Tibial nerve (tissue), 4 donors: ENCODE measurements around the gene ZNF483. TPM values are rescaled to one million over a fixed set of nuclear protein-coding genes. Genes with fewer than 3 reads are reported as not detected.
"Not testable (repeated sequence)": the region's sequence is repeated elsewhere in the genome, so short reads cannot be mapped to it uniquely, and the experiment has no call there.

Experiments
- DNase-seq, 2 donors: peaks; one replicate each; pipeline ENCODE4 v3.0.0-alpha.2; 2019; ENCODE audit warnings: low spot score in 2 of 2
- H3K27ac ChIP-seq, 4 donors: fragments of 200-600 bp; sonication (generic) in 3 of 4; one replicate each; pipeline ENCODE4 v1.5.1; 2017 to 2019; ENCODE audit warnings: mild to moderate bottlenecking in 1 of 4
- H3K27me3 ChIP-seq, 2 donors: fragments of 200-600 bp; sonication (generic) in 1 of 2; one replicate each; pipeline versions ENCODE4 v1.5.1 to v1.6.0; 2017 to 2019
- H3K36me3 ChIP-seq, 3 donors: fragments of 200-600 bp; sonication (generic); one replicate each; pipeline ENCODE4 v1.5.1; 2018 to 2019
- H3K4me1 ChIP-seq, 4 donors: fragments of 200-600 bp; sonication (generic) in 3 of 4; one replicate each; pipeline ENCODE4 v1.5.1; 2017 to 2019
- H3K4me3 ChIP-seq, 4 donors: fragments of 200-600 bp; sonication (generic) in 3 of 4; one replicate each; pipeline ENCODE4 v1.5.1; 2017 to 2019; ENCODE audit warnings: mild to moderate bottlenecking in 1 of 4, moderate library complexity in 1 of 4
- H3K9me3 ChIP-seq, 4 donors: fragments of 200-600 bp; sonication (generic) in 3 of 4; one replicate each; pipeline ENCODE4 v1.5.1; 2017 to 2019
- CTCF ChIP-seq, 5 experiments: fragments of 200-600 bp in 3 of 5; fragments of 450-650 bp in 2 of 5; sonication (generic) in 3 of 5; IDR thresholded peaks; one replicate each; pipeline ENCODE4 v1.5.1; 2016 to 2019; ENCODE audit warnings: antibody characterized with exemption in 5 of 5, mild to moderate bottlenecking in 3 of 5, moderate library complexity in 2 of 5
- EP300 ChIP-seq, 2 donors: sonication (generic); formaldehyde crosslinking; IDR thresholded peaks; one replicate each; pipeline ENCODE4 v1.6.1; 2017; ENCODE audit warnings: antibody characterized with exemption in 2 of 2, mild to moderate bottlenecking in 1 of 2
- POLR2A ChIP-seq, 2 donors: fragments of 450-650 bp; IDR thresholded peaks; one replicate each; pipeline ENCODE4 v1.6.1; 2017; ENCODE audit warnings: antibody characterized with exemption in 2 of 2, mild to moderate bottlenecking in 2 of 2, moderate library complexity in 2 of 2
- WGBS, 2 donors: methylation state at CpG; one replicate each; pipeline ENCODE4 v1.1.5; 2018; 5-methylcytosine and 5-hydroxymethylcytosine counted together
- total RNA-seq, 4 donors: library from RNA; depleted of rRNA; stranded (reverse); fragments of >200 nt; gene quantifications; one replicate each; pipeline ENCODE4 v1.1.0, GENCODE V29; 2016

ZNF483 gene
- total RNA-seq, 4 donors from 2014 or later: 5.7 to 12.0 (median 10.7) TPM

DNA sequence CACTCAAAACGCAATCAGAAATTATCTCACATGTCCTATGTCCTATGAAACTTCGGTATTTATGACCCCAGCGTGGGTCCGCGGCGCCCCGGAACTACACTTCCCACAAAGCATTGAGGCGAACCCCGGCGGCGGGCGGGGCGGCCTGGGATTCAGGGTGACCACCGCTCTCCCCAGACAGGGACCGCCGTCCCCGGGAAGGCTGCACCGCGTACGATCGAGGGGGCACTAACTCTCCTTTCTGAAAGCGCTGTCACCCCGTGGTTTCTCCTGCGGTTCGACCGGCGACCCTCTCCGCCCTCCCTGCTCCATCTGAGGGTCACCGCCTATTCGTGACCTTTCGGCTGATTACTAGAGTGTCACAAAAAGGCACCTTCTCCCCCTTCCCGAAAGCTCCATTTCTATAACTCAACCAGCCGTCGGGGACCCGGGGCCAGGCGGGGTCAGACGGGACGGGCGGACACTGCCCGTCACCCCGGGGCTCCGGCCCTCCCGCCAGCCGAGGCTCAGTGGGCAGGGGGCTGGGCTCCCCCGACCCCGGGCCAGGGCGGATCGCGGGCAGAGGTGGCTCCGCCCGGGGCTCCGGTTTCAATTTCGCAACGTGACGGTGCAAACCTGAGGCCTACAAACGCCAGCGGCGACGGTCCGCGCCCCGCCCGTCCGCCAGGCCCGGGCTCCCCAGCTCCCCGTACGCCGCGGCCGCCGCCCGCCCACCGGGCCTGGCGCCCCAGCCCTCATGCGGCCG is 42.1 kb upstream of the ZNF483 start:
- no peak for TF ChIP-seq CTCF (IDR thresholded peaks at IDR 0.05)
- TF ChIP-seq EP300 (IDR thresholded peaks at IDR 0.05): peak in 1 of 2 donors; percentile 91
- peak; percentile 57 to 73 for TF ChIP-seq POLR2A (IDR thresholded peaks at IDR 0.05)
- H3K27me3 ChIP-seq: no peaks in the 10 kb centered on the region
- WGBS, 2 donors: 0 to 2% methylated on average over 34 to 45 of the region's 76 CpGs
- H3K4me1 ChIP-seq: peaks cover 0 to 48% (median 11%) of the 10 kb centered on the region in 4 donors
- peak; percentile 66 to 69 for DNase-seq
- no peaks in the 10 kb centered on the region for H3K36me3 ChIP-seq
- no peaks in the 10 kb centered on the region for H3K9me3 ChIP-seq
- peak overlapping the region; percentile 96 to 99 (median 98) for H3K27ac ChIP-seq
- peak overlapping the region; percentile 73 to 96 (median 94) for H3K4me3 ChIP-seq

GRCh38 chr9:111483439-111483857 is 41.5 kb upstream of the ZNF483 start:
- 0% methylated on average over 5 to 10 of the region's 78 CpGs for WGBS, 2 donors
- no peaks in the 10 kb centered on the region for H3K9me3 ChIP-seq
- H3K27ac ChIP-seq: peak overlapping the region; percentile 96 to 99 (median 98)
- no peaks in the 10 kb centered on the region for H3K36me3 ChIP-seq
- DNase-seq: peak in 1 of 2 donors; percentile 19
- TF ChIP-seq POLR2A (IDR thresholded peaks at IDR 0.05): no peak
- peak overlapping the region in 3 of 4 donors; percentile 93 to 96 (median 96) for H3K4me3 ChIP-seq
- H3K4me1 ChIP-seq: peaks cover 0 to 44% (median 11%) of the 10 kb centered on the region in 4 donors
- no peaks in the 10 kb centered on the region for H3K27me3 ChIP-seq

GRCh38 chr9:111483858-111484571 is 41.0 kb upstream of the ZNF483 start, which contains the start of gene ECPAS:
ECPAS (minus strand) TSS chr9:111484383; CDS start chr9:111472918, 11,465 bp downstream.
- Histone ChIP-seq H3K4me3 (peak within 1 kb of the TSS; percentile 73 to 96 (median 94)), H3K4me1 (peaks cover 0 to 38% (median 11%) of the 10 kb centered on the region in 4 donors), H3K9me3 (no peaks in the 10 kb centered on the region), H3K36me3 (no peaks in the 10 kb centered on the region), H3K27ac (peak within 1 kb of the TSS; percentile 96 to 99 (median 98)), H3K27me3 (no peaks in the 10 kb centered on the region)
- TF ChIP-seq CTCF (IDR thresholded peaks at IDR 0.05) (peak in 2 of 5 experiments; percentile 17 to 33), EP300 (IDR thresholded peaks at IDR 0.05) (peak in 1 of 2 donors; percentile 71), POLR2A (IDR thresholded peaks at IDR 0.05) (peak in 1 of 2 donors; percentile 24)
- peak; percentile 36 to 53 for DNase-seq
- 0 to 2% methylated on average over 24 to 85 of the region's 101 CpGs for WGBS, 2 donors

DNA sequence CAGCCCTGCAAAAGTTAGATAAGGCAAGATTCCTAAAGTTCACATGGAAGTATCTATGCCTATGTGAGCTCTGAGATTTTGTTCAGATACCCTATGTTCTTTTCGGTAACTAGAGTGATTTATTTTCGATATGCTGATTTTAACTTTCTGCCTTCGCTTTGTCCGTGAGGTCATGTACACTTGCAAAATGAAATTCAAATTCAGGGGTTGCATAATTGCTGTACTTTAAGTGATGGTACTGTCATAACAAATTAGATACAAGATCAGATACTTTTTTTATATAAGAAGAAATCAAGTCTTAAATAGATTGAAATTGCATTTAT is 40.4 kb upstream of the ZNF483 start:
- no peaks in the 10 kb centered on the region for H3K9me3 ChIP-seq
- peaks cover 0 to 33% (median 11%) of the 10 kb centered on the region in 4 donors for H3K4me1 ChIP-seq
- peak overlapping the region; percentile 96 to 99 (median 98) for H3K27ac ChIP-seq
- H3K4me3 ChIP-seq: peak overlapping the region; percentile 33 to 96 (median 81)
- no peak for DNase-seq
- no peaks in the 10 kb centered on the region for H3K36me3 ChIP-seq
- TF ChIP-seq CTCF (IDR thresholded peaks at IDR 0.05) (no peak), EP300 (IDR thresholded peaks at IDR 0.05) (no peak), POLR2A (IDR thresholded peaks at IDR 0.05) (no peak)
- WGBS, 2 donors: 1 to 2% methylated on average over 4 of the region's 4 CpGs
- H3K27me3 ChIP-seq: no peaks in the 10 kb centered on the region

DNA sequence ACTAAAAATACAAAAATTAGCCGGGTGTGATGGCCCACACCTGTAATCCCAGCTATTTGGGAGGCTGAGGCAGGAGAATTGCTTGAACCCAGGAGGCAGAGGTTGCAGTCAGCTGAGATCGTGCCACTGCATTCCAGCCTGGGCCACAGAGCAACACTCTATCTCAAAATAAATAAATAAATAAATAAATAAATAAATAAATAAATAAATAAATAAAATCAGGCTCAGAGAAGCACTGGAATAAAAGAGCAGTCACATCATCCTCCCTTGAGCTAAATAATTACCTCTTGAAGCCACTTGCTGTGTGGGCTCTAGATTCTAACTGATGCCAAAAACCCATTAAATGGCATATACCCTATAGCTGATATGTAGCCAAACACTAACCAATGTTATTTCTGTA is 27.8 kb upstream of the ZNF483 start:
- not testable (repeated sequence) for H3K4me3 ChIP-seq, H3K9me3 ChIP-seq, DNase-seq, H3K27me3 ChIP-seq, H3K27ac ChIP-seq, H3K36me3 ChIP-seq, H3K4me1 ChIP-seq
- 88 to 91% methylated on average over 2 of the region's 2 CpGs for WGBS, 2 donors
